Measurements from ENCODE around the gene COL9A1.

DNA sequence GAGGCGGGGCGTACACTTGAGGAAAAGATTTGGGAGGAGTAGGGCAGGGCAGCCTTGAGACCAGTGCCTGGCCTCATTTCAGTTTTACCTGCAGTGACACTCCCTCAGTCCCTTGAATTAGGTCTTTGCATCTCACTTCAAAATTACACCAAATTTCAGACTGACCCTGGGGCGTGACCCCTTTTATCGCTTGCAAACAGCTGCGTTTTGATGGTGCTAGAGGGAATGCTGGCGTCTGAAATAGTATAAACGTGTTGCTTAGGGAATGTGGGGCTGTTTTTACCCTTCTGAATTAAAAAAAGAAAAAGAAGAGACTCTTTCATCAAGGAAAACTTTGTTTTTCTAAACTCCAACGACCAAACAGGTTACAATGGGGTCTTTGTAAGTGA lies 21.0 kb downstream of the COL9A1 start:
- TF ChIP-seq, protein P1, sequence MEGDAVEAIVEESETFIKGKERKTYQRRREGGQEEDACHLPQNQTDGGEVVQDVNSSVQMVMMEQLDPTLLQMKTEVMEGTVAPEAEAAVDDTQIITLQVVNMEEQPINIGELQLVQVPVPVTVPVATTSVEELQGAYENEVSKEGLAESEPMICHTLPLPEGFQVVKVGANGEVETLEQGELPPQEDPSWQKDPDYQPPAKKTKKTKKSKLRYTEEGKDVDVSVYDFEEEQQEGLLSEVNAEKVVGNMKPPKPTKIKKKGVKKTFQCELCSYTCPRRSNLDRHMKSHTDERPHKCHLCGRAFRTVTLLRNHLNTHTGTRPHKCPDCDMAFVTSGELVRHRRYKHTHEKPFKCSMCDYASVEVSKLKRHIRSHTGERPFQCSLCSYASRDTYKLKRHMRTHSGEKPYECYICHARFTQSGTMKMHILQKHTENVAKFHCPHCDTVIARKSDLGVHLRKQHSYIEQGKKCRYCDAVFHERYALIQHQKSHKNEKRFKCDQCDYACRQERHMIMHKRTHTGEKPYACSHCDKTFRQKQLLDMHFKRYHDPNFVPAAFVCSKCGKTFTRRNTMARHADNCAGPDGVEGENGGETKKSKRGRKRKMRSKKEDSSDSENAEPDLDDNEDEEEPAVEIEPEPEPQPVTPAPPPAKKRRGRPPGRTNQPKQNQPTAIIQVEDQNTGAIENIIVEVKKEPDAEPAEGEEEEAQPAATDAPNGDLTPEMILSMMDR (IDR thresholded peaks at IDR 0.05; ENCODE audit: low read depth, low read length): no peak
- TF ChIP-seq POLR2A (IDR thresholded peaks at IDR 0.05; ENCODE audit: extremely low read depth, insufficient read length) (no peak), MYC (IDR thresholded peaks at IDR 0.05; ENCODE audit: low read depth, low read length) (no peak)

Data from NB4 (cell line).